GF-D8 (cell line): Measurements from ENCODE around the gene TNFAIP8L1.

Source experiments
- DNase-seq: peaks from one replicate; lab custom pipeline; 2025; lab: John Stamatoyannopoulos, UW

TNFAIP8L1 gene

DNA sequence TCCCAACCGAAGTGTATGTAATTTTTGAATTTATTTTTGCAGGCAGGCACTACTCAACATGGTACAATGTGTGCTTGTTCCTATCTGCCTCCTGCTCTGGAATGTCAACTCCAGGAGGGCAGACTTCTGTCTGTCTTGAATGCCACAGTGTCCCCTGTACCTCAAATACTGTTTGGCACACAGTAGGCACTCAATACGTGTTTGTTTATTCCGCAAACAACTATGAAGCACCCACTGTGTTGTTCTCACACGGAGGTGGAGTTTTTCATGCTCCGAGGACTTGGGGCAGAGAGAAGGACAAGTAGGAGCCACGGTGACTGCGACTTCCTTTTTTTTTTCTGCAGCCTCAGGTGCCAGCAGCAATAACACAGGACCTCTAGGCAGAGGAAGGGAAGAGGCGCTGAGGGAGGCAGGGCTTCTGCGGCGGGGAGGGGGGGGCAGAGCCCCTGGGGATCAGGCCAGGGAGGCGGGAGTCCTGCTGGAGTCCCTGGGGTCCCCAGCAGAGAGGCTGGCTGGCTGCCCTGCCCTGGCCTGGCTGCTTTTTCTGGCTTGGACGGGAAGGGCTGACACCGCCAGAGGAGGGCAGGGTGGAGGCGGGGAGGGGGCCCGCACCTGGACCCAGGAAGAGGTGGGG is 29.3 kb upstream of the TNFAIP8L1 start:
- DNase-seq, result peak; percentile 62

DNA sequence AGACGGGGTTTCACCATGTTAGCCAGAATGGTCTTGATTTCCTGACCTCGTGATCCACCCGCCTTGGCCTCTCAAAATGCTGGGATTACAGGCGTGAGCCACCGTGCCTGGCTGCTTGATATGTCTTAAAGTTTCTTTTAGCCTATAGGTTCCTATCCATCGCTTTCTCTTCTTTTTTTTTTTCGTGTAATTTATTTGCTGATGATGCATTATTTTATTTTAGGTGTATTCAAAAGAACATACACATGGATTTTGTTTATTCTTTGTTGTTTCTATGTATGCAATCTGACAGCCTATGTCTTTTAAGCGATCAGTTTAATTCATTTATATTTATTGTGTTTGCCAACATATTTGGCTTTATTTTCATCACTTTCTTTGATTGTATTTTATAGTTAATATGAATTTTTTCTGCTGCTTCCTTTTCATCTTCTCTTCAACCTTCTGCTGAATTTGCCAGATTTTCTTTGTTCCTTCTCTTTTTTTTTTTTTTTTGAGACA is 26.0 kb upstream of the TNFAIP8L1 start:
- no peak for DNase-seq

DNA sequence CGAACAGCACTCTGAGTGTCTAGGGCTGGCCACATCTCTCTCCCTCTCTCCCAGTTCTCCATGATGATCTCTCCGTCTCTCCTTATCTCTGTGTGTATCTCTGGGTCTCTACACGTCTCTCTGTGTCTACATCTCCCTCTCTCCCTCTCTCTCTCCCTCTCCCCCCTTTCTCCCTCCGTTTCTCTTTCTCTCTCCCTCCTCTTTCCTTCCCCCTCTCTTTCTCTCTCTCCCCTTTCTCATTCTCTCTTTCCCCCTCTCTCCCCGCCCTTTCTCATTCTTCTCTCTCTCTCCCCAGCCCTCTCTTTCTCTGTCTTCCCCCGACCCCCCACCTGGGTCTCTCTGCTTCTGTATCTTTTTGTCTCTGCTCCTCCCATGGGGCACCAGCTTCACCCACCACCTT is 21.3 kb upstream of the TNFAIP8L1 start:
- no peak for DNase-seq

DNA sequence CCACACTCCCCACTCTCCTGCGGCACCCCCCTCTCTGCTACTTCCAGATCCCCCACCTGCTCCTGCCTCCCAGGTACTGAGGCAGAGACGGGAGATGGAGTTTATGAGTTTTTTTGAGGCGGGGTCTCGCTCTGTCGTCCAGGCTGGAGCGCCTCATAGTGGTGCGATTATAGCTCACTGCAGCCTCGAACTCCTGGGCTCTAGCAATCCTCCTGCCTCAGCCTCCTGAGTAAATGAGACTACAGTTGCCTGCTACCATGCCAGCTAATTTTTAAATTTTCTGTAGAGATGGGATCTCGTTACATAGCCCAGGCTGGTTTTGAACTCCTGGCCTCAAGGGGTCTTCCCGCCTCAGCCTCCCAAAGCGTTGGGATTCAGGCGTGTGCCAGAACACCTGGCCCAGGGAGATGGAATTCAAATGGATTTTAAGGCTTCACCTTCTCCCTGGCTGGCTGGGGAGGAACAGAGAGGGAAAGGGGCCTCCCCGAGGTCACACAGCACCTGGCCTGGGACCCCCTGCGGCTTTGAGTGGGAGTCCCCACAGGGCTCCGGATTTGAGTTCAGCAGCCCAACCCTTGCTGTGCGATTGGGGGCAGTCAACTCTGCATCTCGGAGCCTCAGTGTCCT is 19.5 kb upstream of the TNFAIP8L1 start:
- DNase-seq, result no peak

DNA sequence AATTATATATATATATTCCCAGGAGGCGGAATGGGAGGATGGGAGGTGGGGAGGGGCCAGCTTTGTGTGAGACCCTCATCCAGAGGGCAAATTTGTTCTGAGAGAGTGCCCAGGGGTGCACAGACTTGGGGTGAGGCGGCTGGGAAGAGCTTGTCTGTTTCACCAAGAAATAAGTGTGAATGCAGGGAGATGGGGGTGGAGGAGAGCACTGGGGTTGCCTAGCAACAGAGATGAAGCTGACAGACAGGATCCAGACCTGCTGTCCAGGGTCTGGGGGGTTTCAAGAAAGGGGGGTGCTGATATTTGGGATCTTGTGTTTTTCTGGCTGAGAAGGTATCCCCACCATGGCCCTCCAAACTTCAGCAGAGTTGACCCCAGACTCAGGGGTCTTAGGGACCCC is 18.6 kb upstream of the TNFAIP8L1 start:
- no peak for DNase-seq

DNA sequence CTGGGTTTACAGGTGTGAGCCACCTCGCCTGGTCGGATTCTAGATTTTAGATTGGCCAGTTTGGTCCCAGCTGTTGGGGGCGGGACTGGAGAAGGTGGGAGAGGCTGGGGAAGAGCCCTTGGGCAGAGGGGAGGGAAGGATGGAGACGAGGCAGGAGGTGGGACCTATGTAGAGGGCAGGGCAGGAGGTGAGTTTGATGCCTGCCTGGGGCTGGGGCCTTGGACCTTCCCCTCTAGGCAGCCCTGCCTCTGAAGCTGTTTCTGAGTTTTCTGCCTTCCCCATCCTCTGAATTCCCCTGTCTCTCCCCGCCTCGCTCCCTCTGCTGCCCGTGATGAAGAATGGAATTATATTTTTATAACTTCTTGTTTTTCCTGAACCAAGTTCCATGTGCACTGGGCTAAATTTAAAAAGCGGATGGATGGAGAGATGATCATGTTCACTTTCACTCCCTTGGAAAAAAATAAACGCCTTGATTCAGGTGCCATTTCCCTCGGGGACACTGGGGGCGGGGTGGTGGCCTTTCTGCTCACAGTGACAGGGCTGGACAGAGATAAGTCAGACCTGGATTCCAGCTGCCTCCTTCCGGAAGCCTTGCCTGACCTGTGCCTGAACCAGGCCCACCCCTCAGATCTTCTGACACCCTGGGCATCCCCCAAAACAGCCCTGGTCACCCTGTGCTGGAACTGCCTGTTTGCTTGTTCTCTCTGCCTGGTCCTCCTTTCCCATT is 16.5 kb upstream of the TNFAIP8L1 start:
- DNase-seq, result no peak

DNA sequence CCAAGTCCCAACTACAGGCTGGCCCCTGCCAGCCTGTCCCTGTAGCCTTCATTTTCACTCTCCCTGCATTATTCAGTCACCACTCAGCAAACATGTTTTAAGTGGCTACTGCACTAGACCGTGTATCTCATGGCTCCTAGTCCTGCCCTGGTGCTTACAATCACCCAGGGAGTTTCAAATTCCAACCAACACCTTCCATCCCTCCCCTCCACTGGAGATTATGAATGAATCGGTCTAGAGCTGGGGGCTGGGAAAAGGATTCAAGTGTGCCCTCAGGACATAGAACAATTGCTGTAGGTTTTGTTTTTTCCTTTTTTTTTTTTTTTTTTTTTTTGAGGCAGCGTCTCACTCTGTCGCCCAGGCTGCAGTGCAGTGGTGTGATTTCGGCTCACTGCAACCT is 15.0 kb upstream of the TNFAIP8L1 start:
- DNase-seq, result no peak

DNA sequence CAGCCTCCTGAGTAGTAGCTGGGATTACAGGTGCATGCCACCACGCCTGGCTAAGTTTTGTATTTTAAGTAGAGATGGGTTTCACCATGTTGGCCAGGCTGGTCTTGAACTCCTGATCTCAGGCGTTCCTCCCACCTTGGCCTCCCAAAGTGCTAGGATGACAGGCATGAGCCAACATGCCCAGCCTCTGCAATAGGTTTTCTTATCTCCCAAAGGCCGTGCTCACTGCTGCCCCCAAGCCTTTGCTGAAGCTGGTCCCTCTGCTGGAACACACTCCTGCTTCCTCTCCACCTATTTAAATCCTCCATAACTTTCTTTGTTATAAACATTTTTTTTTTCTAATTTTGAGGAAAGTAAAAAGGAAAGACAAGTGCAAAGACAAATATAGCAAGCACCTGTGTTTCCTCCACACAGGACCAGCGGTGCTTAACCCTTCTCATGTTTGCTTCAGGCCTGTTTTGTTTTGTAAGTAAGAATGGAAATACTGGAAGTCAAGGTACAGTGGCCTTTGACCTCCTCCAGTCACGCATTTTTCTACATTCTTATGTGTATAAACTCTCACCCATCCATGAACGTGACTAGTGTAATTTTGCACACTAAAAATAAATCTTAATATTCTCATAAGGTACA is 14.5 kb upstream of the TNFAIP8L1 start:
- no peak for DNase-seq

DNA sequence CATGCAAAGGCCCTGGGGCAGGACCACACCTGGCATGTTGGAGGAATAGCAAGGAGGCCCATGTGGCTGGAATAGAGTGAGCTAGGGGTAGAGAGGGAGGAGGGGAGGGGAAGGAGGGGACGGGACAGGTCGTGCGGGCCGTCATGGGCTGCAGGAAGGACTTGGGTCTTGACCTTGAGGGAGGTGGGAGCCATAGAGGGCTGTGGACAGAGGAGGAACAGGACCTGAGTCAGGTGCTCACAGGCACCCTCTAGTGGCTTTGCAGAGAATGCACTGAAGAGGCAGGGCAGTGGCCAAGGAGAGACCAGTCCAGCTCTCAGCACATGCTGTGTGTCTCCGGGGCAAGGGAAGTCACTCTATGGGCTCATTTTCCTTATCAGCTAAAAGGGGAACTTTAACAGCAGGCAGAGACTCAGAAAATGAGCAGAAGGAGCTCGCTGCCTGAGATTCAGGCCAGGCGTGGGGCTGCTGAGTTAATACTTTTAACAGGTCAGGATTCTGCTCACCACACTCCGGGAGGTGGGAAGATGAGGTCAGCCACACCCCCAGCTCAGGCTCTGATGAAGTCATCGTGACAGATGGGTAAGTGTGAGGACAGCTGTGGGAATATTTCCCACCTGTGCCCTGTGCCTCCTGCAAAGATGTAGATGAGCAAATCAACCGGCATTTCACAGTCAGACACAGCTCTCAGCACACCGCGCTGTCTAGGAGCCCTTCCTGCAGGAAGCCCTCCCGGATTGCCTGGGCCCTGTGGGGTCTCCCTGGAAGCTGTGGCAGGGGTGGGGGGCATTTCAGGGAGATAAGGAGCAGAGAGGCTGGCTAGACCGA is 6.0 kb upstream of the TNFAIP8L1 start:
- peak; percentile 76 for DNase-seq

DNA sequence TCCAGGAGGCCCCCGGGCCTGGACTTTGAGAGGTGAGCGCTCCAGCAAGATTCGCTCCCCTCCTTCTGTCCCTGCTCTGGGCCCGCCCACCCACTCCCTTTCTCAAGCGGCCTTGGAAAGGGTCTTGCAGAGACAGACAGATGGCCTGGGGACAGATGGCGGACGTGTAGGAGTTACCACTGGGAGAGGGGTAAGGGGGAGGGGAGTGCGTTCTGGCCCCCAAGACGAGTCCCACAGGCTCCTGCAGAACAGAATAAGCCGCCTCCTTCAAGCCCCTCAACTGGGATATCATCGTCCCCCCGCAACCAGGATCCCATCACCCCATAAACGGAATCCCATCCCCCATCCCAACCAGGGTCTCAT is 3.6 kb upstream of the TNFAIP8L1 start:
- no peak for DNase-seq

DNA sequence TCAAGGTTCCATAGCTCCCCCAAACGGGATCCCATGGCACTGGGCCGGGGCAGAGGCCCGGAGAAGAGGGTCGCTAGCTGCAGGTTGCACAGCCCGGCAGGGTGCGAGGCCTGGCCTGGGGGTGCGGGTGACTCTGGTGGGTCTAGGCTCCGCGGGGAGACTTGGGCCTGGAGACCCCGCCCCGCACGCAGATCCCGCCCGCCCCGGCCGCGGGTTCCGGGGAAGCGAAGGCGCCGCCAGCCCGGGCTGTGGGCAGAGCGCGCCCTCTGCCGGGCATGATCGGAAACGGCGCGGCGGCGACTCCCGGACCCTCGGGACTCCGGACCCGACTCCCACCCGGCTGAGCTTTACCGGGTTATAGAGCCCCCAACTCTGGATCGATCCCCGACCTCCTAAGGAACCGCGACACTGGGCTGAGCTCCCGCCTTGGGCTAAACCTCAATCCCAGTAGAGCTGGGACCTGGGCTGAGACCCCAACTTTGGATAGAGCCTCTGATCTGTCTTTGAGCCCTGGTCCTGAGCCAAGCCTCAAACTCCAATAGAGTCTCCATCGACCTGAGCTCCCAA is 3.1 kb upstream of the TNFAIP8L1 start:
- DNase-seq, result no peak

DNA sequence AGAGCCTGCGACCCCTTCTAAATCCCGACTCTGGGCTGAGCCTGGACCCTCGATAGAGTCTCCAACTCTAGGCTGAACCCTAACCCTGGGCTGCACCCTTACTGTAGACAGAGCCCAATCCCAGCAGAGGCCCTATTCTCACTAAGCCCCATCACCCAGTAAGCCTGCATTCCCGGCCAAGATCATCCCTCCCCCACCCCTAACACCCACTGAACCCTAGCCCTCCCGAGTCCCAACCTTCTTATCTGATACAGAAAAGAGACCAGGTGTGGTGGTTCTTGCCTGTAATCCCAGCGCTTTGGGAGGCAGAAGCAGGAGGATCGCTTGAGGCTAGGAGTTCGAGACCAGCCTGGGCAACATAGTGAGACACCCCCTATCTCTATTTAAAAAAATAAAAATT is 2.6 kb upstream of the TNFAIP8L1 start:
- DNase-seq, result no peak

DNA sequence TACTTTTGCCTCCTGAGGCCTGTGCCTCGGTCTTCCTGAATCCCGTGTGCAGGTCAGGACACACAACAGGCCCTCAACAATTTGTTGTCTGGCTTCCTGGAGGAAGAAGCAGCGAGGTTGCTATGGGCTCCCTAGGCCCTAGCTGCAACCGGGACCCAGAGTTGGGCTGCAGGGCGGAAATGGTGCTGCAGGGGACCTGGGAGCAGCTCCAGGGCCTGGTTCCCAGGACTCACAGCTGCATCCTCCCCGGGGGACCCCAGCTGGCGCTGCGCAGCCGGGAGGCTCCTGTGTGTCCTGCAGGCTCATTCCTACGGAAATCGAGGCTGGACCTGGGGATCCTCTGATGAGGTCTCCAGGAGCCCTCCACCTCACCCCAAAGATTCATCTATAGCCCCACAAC is 999 bp upstream of the TNFAIP8L1 start:
- DNase-seq, result peak; percentile 17

DNA sequence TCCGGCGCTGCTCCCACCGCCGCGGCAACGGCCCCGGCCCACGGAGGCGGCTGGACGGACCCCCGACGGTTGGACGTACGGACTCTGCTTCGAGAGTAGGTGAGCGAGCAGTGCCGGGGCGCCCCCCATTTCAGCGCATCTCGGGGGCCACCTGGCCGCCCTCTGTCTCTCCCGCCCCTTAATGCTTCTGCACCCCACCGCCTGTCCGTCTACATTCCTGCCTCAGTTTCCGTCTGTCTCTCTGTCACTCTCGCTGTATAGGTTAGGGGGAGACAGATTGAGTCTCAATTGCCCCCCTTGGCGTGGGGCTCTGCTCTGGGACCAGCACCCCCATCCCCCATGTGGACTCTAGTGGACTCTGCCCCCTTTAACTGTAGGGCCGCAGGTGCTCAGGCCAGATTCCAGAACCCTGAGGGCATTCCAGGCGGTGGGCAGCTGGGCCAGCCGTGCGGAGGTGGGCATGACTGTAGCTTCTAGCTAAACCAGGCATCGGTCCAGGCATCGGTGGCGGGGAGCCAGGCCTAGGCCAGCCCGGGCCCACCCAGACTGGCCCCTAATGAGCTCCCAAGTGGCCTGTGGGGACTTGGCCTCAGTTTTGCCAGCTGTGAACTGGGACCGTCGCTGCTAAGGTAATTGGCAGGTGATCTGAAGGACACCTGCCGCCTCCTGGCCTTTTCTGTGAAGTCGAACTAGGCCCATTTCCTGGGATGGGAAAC is 373 bp downstream of the TNFAIP8L1 start:
- no peak for DNase-seq

DNA sequence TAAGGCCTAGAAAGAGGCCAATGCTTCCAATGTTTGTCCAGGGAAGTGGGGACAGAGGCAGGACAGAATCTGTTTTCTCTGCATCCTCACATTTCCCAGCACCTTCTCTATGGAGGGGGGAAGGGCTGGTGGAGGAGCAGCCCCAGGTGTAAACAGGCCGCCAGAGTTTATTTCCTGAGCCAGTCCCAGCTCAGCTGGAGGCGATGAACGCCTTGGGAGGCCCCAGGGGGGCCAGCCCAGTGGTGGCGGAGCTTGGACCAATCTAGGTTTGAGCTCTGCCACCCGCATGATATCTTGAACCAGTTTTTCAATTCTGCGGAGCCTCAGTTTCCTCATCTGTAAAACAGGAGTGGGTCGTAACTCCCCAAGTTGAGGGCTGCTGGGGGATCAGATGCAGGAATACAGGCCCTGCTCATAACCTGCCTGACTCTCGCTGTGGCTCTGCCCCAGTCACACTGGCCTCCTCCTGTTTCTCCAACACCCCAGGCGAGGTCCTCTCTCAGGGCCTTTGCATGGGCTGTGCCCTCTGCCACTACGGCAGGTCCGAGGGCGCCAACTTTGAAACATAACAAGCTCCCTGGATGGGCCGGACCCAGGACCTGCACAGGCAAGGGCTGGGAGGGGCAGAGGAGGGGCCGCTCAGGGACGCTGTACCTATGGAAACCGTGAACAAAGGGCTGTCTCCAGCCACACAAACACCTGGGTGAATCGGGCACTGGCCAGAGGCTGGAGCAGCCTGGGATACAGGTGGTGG is 1.1 kb downstream of the TNFAIP8L1 start:
- DNase-seq, result no peak

DNA sequence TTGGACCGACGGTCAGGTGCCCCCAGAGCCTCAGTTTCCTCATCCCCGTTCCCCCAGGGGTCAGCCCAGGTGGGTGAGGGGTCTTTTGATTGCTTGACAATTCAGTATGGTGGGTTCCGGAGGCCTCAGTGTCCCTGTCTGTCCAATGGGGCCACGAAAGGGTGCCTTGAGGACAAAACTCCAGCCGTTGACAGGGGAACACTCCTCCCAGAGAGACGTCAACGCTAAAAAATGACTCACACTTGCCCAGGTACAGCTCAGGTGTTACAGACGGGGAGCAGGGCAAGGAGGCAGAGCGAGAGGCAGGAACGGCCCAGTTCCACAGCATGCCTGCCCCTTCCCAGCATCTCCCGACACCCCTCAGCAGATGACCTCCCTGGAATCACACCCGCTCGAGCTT is 1.8 kb downstream of the TNFAIP8L1 start:
- no peak for DNase-seq

DNA sequence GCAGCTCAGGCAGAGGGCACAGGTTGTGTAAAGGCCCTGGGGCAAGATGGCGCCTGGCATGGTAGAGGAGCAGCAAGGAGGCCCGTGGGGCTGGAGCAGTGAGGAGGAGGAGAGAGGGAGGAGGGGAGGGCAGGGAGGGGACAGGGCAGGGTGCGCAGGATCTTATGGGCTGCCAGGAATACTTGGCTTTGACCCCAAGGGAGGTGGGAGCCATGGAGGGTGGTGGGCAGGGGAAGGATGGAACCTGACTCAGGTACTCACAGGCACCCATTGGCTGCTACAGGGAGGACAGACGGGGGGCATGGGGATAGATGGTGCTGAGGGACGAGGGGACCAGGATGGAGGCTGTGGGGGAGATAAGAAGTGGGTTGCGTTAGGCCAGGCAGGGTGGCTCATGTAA is 3.3 kb downstream of the TNFAIP8L1 start:
- no peak for DNase-seq

DNA sequence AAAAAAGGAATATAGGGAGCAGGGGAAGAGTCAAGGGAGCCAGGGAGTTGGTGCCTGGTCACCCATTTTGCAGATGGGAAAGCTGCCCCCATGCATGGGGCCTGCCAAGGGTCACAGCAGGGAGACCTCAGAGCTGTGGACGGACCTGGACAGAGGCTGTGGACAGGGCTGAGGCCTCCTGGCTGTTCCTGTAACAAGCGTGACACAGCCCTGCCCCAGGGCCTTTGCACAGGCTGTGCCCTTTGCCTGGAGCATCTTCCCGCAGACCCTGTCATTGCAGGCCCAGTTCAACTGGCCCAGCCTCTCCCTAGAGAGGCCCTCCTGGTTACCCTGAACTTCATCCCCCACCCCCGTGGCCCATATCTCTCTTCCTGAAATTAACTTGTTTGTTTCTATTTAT is 6.4 kb downstream of the TNFAIP8L1 start:
- no peak for DNase-seq

DNA sequence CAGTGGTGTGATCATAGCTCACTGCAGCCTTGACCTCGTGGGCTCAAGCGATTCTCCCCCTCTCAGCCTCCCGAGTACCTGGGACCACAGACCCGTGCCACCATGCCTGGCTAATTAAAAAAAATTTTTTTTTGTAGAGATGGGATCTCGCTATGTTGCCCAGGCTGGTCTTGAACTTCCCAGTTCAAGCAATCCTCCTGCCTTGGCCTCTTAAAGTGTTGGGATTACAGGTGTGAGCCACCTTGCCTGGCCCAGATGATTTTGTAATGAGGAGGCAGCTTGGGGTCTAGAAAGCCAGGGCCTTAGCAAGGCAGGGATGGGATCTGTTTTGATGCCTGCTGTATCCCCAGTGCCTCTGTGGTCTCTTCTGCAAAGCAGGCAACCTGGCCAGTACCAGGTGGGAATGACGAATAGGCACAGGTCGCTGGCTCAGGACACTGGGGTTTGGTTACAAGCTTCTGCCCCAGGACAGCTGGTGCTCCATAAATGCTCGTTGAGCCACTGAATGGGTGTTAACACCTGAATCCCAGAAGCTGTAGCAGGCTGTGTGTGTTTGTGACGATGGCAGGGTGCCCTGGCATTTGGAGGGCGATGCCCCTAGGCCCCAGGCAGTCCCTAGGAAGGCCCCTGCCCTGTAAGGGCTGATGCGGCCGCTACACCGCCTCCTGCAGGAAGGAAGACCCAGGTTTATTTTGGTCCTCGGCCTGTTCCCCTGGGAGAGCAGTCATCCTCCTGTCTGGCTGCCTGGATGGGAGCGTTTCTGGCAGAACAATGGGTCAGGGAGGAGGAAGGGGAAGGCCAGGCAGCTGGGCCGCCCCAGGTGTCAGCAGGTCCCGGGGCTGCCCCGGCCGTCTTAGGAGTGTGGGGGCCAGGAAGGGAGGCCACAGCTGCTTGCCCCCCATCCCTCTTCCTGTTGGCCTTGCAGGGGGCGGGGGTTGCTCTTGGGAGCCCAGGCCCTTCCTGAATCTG is 8.6 kb downstream of the TNFAIP8L1 start:
- no peak for DNase-seq
